OCI-LY7 (cell line): ENCODE results near the gene FNDC3B.

Source experiments
- EZH2phosphoT487 ChIP-seq: fragments of 200-600 bp; sonication (generic); IDR thresholded peaks from 2 replicates; pipeline ENCODE4 v1.6.1; 2018; ENCODE audit warnings: low read depth, borderline replicate concordance, mild to moderate bottlenecking, mixed run types, antibody characterized with exemption, low read length, moderate library complexity, mixed read lengths
- TF ChIP-seq, protein P1 (sequence below): fragments of 200-600 bp; sonication (generic); conservative IDR thresholded peaks from 2 replicates; pipeline ENCODE4 v1.5.1; 2014; ENCODE audit warnings: mild to moderate bottlenecking, antibody characterized with exemption, low read length, moderate library complexity, mixed read lengths

DNA sequence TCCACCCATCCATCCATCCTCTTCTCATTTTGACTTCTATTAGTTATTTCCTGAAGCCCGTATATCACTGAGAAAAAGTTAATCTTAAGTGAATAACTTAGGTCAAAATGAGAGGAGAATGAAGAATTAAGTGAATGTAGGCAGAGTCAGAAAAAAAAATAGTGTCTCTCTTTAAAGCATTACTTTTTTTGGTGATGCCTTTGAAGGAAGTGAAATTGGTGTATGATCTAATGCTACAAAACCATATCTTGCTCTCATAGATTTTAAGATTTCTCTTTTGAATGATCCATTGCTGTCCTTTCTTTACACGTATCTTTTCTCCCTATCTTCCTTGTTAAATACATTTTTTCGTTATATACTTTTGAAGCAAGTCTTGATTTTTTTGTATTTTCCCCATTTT lies 23.4 kb downstream of the FNDC3B start:
- TF ChIP-seq, protein P1, sequence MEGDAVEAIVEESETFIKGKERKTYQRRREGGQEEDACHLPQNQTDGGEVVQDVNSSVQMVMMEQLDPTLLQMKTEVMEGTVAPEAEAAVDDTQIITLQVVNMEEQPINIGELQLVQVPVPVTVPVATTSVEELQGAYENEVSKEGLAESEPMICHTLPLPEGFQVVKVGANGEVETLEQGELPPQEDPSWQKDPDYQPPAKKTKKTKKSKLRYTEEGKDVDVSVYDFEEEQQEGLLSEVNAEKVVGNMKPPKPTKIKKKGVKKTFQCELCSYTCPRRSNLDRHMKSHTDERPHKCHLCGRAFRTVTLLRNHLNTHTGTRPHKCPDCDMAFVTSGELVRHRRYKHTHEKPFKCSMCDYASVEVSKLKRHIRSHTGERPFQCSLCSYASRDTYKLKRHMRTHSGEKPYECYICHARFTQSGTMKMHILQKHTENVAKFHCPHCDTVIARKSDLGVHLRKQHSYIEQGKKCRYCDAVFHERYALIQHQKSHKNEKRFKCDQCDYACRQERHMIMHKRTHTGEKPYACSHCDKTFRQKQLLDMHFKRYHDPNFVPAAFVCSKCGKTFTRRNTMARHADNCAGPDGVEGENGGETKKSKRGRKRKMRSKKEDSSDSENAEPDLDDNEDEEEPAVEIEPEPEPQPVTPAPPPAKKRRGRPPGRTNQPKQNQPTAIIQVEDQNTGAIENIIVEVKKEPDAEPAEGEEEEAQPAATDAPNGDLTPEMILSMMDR: no peak
- no peak for TF ChIP-seq EZH2phosphoT487
